ENCODE measurements around the gene C12orf42. TPM values are rescaled to one million over a fixed set of nuclear protein-coding genes. Genes with fewer than 3 reads are reported as not detected.

C12orf42 gene
- total RNA-seq, 1 experiment from 2014 or later, result not detected

DNA sequence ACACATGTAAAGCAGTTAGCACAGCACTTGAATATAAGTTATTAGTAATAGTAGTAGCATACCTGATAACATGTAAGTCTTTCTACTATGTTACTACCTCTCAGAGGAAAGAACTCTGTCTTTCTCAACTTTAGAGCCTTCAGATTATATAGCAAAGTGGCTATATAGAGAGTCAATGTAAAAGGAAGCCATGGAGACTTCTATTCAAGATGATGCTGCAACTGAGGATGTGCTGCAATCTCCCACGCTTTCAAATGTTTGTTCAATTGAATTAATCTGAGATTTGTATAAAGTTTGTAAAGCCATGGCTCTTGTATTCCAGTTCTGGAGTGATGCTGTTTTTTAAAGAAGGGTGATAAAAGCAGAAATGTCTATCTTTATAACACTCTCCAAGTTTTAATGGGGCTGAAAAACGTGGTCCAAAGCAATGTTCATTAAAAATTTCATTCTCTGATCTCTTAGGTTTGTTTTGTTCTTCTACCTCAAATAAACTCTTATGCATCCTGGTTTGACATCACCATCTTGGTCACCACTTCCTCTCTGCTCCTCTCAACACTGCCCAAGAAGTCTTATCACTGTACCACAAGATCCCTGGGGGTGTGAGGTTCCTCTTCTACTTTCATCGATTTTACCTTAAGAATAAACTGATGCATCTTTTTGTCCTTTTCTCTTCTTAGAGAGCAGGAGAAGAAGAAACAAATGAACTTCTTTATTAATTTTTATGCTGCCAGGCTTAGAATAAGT, 40.6 kb downstream of the C12orf42 start:
- Histone ChIP-seq H2BK15ac (ENCODE audit: low read depth, low read length) (no peak overlapping the region), H3K27ac (ENCODE audit: insufficient read length, low read depth, low read length) (no peak overlapping the region), H4K91ac (ENCODE audit: insufficient read length, low read depth, low read length) (no peak overlapping the region), H3K27me3 (ENCODE audit: insufficient read depth, low read length) (no peaks in the 10 kb centered on the region), H4K8ac (replicated peaks; ENCODE audit: insufficient read length, low read depth, low read length) (no peak overlapping the region), H3K23me2 (ENCODE audit: insufficient read length, low read depth, low read length, poor library complexity, severe bottlenecking) (no peaks in the 10 kb centered on the region), H2AK5ac (ENCODE audit: insufficient read length, low read length) (no peak overlapping the region), H3K9ac (ENCODE audit: extremely low read depth, insufficient read length, low read length) (no peak overlapping the region), H3T11ph (ENCODE audit: low read length) (no peak overlapping the region), H2BK5ac (ENCODE audit: insufficient read length, low read length) (no peak overlapping the region), H3K23ac (ENCODE audit: insufficient read length, low read depth, low read length) (no peak overlapping the region), H3K14ac (ENCODE audit: insufficient read depth, low read length) (no peak overlapping the region), H4K5ac (ENCODE audit: insufficient read length, low read depth, low read length) (no peak overlapping the region), H3K4me2 (ENCODE audit: insufficient read depth, insufficient read length, low read length) (no peak overlapping the region), H3K9me3 (ENCODE audit: control insufficient read depth, low read depth, low read length) (no peaks in the 10 kb centered on the region), H3K4me1 (ENCODE audit: insufficient read depth, low read length) (no peaks in the 10 kb centered on the region), H3K4ac (ENCODE audit: low read depth, low read length) (no peak overlapping the region), H2AFZ (ENCODE audit: low read length) (no peak overlapping the region), H2BK12ac (ENCODE audit: insufficient read length, low read depth, low read length) (no peak overlapping the region), H3K56ac (ENCODE audit: insufficient read length, low read depth, low read length) (no peak overlapping the region), H4K20me1 (ENCODE audit: control insufficient read depth, insufficient read depth, insufficient read length) (no peaks in the 10 kb centered on the region), H2BK20ac (ENCODE audit: low read depth, low read length, poor library complexity, severe bottlenecking) (no peak overlapping the region), H3K18ac (ENCODE audit: insufficient read length, low read depth, low read length) (no peak overlapping the region), H3K79me2 (ENCODE audit: insufficient read depth, low read length) (no peaks in the 10 kb centered on the region), H2BK120ac (ENCODE audit: low read depth, low read length, poor library complexity, severe bottlenecking) (no peak overlapping the region), H3K79me1 (ENCODE audit: insufficient read depth, low read depth, low read length, poor library complexity, severe bottlenecking) (no peaks in the 10 kb centered on the region)
- Mint-ChIP-seq H3K36me3 (ENCODE audit: insufficient read depth in 1 of 3, low read depth in 3 of 3) (no peaks in the 10 kb centered on the region), H3K27me3 (ENCODE audit: low read depth) (no peaks in the 10 kb centered on the region; the same call in 1 of the 2 replicates), H3K4me3 (no peak overlapping the region), H3K4me1 (peaks cover 0 to 4% of the 10 kb centered on the region in 2 experiments; a peak in 1 of 4 replicates), H3K27ac (no peak overlapping the region), H3K9me3 (no peaks in the 10 kb centered on the region; a peak in 1 of 5 replicates)
- DNase-seq, result no peak
- no CpG with 5 or more reads among the region's 3 CpGs for whole genome bisulfite sequencing (ENCODE audit: extremely low coverage, insufficient read length, low lambda C conversion rate)
- TF ChIP-seq, protein P1, sequence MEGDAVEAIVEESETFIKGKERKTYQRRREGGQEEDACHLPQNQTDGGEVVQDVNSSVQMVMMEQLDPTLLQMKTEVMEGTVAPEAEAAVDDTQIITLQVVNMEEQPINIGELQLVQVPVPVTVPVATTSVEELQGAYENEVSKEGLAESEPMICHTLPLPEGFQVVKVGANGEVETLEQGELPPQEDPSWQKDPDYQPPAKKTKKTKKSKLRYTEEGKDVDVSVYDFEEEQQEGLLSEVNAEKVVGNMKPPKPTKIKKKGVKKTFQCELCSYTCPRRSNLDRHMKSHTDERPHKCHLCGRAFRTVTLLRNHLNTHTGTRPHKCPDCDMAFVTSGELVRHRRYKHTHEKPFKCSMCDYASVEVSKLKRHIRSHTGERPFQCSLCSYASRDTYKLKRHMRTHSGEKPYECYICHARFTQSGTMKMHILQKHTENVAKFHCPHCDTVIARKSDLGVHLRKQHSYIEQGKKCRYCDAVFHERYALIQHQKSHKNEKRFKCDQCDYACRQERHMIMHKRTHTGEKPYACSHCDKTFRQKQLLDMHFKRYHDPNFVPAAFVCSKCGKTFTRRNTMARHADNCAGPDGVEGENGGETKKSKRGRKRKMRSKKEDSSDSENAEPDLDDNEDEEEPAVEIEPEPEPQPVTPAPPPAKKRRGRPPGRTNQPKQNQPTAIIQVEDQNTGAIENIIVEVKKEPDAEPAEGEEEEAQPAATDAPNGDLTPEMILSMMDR (conservative IDR thresholded peaks at IDR 0.05), result no peak
